Neural cell (in vitro differentiated cells): Measurements from ENCODE around the gene C1QTNF7. TPM values are rescaled to one million over a fixed set of nuclear protein-coding genes. Genes with fewer than 3 reads are reported as not detected.

Source experiments
- H2AFZ ChIP-seq: fragments of 200-600, 300-800 bp; sonication (generic), shearing (Covaris generic); 2 replicates; pipeline ENCODE4 v1.6.0; 2014; ENCODE audit warnings: low read depth, mild to moderate bottlenecking, antibody characterized with exemption, low read length, moderate library complexity
- H3F3A ChIP-seq: fragments of 200-600 bp; shearing (Covaris generic); 2 replicates; pipeline ENCODE4 v1.6.1; 2016; ENCODE audit warnings: mild to moderate bottlenecking, moderate library complexity, mixed read lengths, antibody characterized with exemption, low read length; ENCODE audit not compliant: insufficient read depth, poor library complexity, severe bottlenecking
- H3K27ac ChIP-seq: fragments of 200-600, 300-800 bp; sonication (generic), shearing (Covaris generic); 2 replicates; pipeline ENCODE4 v1.5.1; 2014; ENCODE audit warnings: mild to moderate bottlenecking, low read length, moderate library complexity
- H3K27me3 ChIP-seq: fragments of 300-800, 200-600 bp; sonication (generic), shearing (Covaris generic); 2 replicates; pipeline ENCODE4 v1.6.0; 2014; ENCODE audit warnings: mild to moderate bottlenecking, low read depth, low read length, moderate library complexity; ENCODE audit not compliant: insufficient read depth
- H3K36me3 ChIP-seq: fragments of 300-800, 200-600 bp; sonication (generic), shearing (Covaris generic); 2 replicates; pipeline ENCODE4 v1.5.1; 2014; ENCODE audit warnings: mild to moderate bottlenecking, antibody characterized with exemption, low read length, moderate library complexity; ENCODE audit not compliant: insufficient read depth
- H3K4me2 ChIP-seq: fragments of 300-800, 200-600 bp; sonication (generic), shearing (Covaris generic); 2 replicates; pipeline ENCODE4 v1.6.0; 2014; ENCODE audit warnings: mild to moderate bottlenecking, low read length
- H3K4me3 ChIP-seq: fragments of 300-800, 200-600 bp; sonication (generic), shearing (Covaris generic); 2 replicates; pipeline ENCODE4 v1.5.1; 2014; ENCODE audit warnings: mild to moderate bottlenecking, low read length, moderate library complexity
- H3K79me2 ChIP-seq: fragments of 200-600 bp; shearing (Covaris generic); replicated peaks from 2 replicates; pipeline ENCODE4 v1.6.0; 2014; ENCODE audit warnings: mild to moderate bottlenecking, low read length, moderate library complexity; ENCODE audit not compliant: insufficient read depth
- H3K9ac ChIP-seq: fragments of 300-800, 200-600 bp; sonication (generic), shearing (Covaris generic); 2 replicates; pipeline ENCODE4 v1.6.1; 2016; ENCODE audit warnings: mild to moderate bottlenecking, low read length, mixed read lengths
- H3K9me2 ChIP-seq: fragments of 200-600 bp; shearing (Covaris generic); 2 replicates; pipeline ENCODE4 v1.6.1; 2016; ENCODE audit warnings: mild to moderate bottlenecking, low read length, mixed read lengths; ENCODE audit not compliant: insufficient read depth
- H3K9me3 ChIP-seq: fragments of 200-600, 300-800 bp; sonication (generic), shearing (Covaris generic); 2 replicates; pipeline ENCODE4 v1.6.1; 2016; ENCODE audit warnings: mild to moderate bottlenecking, mixed run types, low read length, moderate library complexity, mixed read lengths
- H4K20me1 ChIP-seq: fragments of 200-600 bp; shearing (Covaris generic); 2 replicates; pipeline ENCODE4 v1.6.1; 2016; ENCODE audit warnings: mild to moderate bottlenecking, mixed run types; ENCODE audit not compliant: insufficient read depth
- EP300 ChIP-seq: fragments of 450-650 bp; conservative IDR thresholded peaks from 2 replicates; pipeline ENCODE4 v1.6.1; 2014; ENCODE audit warnings: antibody characterized with exemption, mild to moderate bottlenecking, moderate library complexity; ENCODE audit not compliant: poor library complexity, severe bottlenecking
- EZH2 ChIP-seq: fragments of 200-600, 300-800 bp; shearing (Covaris generic), sonication (generic); IDR thresholded peaks from 2 replicates; pipeline ENCODE4 v1.6.1; 2014; ENCODE audit warnings: antibody characterized with exemption, low read length, borderline replicate concordance, mild to moderate bottlenecking; ENCODE audit not compliant: insufficient read depth, poor library complexity, severe bottlenecking
- MXI1 ChIP-seq: fragments of 450-650 bp; conservative IDR thresholded peaks from 2 replicates; pipeline ENCODE4 v1.6.1; 2014; ENCODE audit warnings: antibody characterized with exemption, mild to moderate bottlenecking; ENCODE audit not compliant: poor library complexity, severe bottlenecking
- POLR2AphosphoS5 ChIP-seq: IDR thresholded peaks from 2 replicates; pipeline ENCODE4 v1.6.1; 2012
- RAD21 ChIP-seq: fragments of 450-650 bp; conservative IDR thresholded peaks from 2 replicates; pipeline ENCODE4 v1.6.1; 2014; ENCODE audit warnings: antibody characterized with exemption, mild to moderate bottlenecking, moderate library complexity
- SMC3 ChIP-seq: fragments of 450-650 bp; conservative IDR thresholded peaks from 2 replicates; pipeline ENCODE4 v1.6.1; 2014; ENCODE audit warnings: antibody characterized with exemption, mild to moderate bottlenecking, moderate library complexity; ENCODE audit not compliant: poor library complexity
- TAF1 ChIP-seq: IDR thresholded peaks from 2 replicates; pipeline ENCODE4 v1.6.1; 2012; ENCODE audit warnings: low read depth
- polyA plus RNA-seq: library from polyadenylated mRNA; depleted of rRNA; stranded (reverse); fragments of >200 nt; gene quantifications from 2 replicates; pipeline ENCODE4 v1.2.3, GENCODE V29; 2014
- TF ChIP-seq, protein P1 (sequence below): fragments of 450-650 bp; IDR thresholded peaks from 2 replicates; pipeline ENCODE4 v1.5.1; 2014; ENCODE audit warnings: antibody characterized with exemption, mild to moderate bottlenecking, moderate library complexity; ENCODE audit not compliant: poor library complexity, severe bottlenecking
- TF ChIP-seq, protein P2 (sequence below): IDR thresholded peaks from 2 replicates; pipeline ENCODE4 v1.6.1; 2012; ENCODE audit warnings: borderline replicate concordance

The C1QTNF7 gene
- polyA plus RNA-seq, 1 donor from 2014 or later, result not detected

DNA sequence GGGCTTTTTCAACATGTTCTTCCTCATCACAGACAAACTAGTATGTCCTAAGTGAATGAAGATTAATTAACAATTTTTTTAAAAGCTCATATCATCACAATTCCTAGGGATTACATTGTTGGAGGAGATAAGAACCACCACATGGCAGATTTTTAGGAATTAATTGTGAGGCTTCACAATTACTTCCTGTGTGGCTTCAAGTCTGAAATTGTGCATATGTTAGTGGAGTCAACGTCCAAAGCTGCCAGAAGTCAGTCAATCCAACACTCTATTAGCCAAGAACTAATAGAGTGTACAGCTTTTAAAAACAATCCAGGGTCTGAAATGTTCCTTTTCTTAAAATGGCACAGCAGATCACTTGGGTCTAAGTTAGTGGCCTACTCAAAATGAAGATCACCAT, 49.3 kb upstream of the C1QTNF7 start:
- H3K27me3 ChIP-seq, result no peaks in the 10 kb centered on the region
- H3F3A ChIP-seq, result no peaks in the 10 kb centered on the region
- H4K20me1 ChIP-seq, result no peaks in the 10 kb centered on the region
- no peak overlapping the region for H3K4me2 ChIP-seq
- TF ChIP-seq, protein P1, sequence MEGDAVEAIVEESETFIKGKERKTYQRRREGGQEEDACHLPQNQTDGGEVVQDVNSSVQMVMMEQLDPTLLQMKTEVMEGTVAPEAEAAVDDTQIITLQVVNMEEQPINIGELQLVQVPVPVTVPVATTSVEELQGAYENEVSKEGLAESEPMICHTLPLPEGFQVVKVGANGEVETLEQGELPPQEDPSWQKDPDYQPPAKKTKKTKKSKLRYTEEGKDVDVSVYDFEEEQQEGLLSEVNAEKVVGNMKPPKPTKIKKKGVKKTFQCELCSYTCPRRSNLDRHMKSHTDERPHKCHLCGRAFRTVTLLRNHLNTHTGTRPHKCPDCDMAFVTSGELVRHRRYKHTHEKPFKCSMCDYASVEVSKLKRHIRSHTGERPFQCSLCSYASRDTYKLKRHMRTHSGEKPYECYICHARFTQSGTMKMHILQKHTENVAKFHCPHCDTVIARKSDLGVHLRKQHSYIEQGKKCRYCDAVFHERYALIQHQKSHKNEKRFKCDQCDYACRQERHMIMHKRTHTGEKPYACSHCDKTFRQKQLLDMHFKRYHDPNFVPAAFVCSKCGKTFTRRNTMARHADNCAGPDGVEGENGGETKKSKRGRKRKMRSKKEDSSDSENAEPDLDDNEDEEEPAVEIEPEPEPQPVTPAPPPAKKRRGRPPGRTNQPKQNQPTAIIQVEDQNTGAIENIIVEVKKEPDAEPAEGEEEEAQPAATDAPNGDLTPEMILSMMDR, result no peak
- no peak for TF ChIP-seq SMC3
- TF ChIP-seq EP300, result no peak
- no peak for TF ChIP-seq MXI1
- no peak for TF ChIP-seq POLR2AphosphoS5
- no peak for TF ChIP-seq TAF1
- TF ChIP-seq EZH2, result no peak
- no peaks in the 10 kb centered on the region for H3K79me2 ChIP-seq
- no peaks in the 10 kb centered on the region for H3K9me3 ChIP-seq
- no peaks in the 10 kb centered on the region for H3K36me3 ChIP-seq
- H3K9ac ChIP-seq, result no peak overlapping the region
- no peak overlapping the region for H2AFZ ChIP-seq
- no peak overlapping the region for H3K4me3 ChIP-seq
- no peaks in the 10 kb centered on the region for H3K9me2 ChIP-seq
- H3K27ac ChIP-seq, result no peak overlapping the region

DNA sequence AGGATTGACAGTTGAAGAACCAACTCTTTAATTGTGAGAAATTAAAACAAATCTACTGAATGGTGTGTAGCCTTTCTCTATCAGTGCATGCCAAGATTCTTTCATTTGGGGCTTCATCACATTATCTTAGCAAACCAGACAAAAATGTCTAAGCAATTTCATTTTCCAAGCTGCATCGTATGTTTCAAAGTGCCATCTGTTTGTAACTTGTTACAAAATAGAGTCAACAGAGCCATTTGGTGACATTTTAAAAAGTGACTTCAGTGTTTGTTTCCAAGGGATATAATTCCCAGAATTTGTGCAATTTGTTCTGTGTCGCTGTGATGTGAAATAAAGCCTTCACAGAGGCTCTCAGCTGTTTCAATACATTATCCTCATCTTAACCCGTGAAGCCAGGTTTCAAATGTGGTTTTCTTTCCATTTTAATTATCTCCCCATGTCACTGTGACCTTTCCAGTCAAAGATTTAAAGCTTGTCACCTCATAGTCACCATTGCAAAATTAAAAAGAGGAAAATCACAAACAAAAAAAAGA, 46.0 kb upstream of the C1QTNF7 start:
- H2AFZ ChIP-seq, result no peak overlapping the region
- no peak overlapping the region for H3K27ac ChIP-seq
- no peaks in the 10 kb centered on the region for H3K9me2 ChIP-seq
- no peaks in the 10 kb centered on the region for H3K36me3 ChIP-seq
- no peaks in the 10 kb centered on the region for H4K20me1 ChIP-seq
- no peak for TF ChIP-seq SMC3
- TF ChIP-seq TAF1, result no peak
- TF ChIP-seq, protein P2, sequence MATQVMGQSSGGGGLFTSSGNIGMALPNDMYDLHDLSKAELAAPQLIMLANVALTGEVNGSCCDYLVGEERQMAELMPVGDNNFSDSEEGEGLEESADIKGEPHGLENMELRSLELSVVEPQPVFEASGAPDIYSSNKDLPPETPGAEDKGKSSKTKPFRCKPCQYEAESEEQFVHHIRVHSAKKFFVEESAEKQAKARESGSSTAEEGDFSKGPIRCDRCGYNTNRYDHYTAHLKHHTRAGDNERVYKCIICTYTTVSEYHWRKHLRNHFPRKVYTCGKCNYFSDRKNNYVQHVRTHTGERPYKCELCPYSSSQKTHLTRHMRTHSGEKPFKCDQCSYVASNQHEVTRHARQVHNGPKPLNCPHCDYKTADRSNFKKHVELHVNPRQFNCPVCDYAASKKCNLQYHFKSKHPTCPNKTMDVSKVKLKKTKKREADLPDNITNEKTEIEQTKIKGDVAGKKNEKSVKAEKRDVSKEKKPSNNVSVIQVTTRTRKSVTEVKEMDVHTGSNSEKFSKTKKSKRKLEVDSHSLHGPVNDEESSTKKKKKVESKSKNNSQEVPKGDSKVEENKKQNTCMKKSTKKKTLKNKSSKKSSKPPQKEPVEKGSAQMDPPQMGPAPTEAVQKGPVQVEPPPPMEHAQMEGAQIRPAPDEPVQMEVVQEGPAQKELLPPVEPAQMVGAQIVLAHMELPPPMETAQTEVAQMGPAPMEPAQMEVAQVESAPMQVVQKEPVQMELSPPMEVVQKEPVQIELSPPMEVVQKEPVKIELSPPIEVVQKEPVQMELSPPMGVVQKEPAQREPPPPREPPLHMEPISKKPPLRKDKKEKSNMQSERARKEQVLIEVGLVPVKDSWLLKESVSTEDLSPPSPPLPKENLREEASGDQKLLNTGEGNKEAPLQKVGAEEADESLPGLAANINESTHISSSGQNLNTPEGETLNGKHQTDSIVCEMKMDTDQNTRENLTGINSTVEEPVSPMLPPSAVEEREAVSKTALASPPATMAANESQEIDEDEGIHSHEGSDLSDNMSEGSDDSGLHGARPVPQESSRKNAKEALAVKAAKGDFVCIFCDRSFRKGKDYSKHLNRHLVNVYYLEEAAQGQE, result no peak
- no peaks in the 10 kb centered on the region for H3K9me3 ChIP-seq
- H3K79me2 ChIP-seq, result no peaks in the 10 kb centered on the region
- H3K9ac ChIP-seq, result no peak overlapping the region
- no peak overlapping the region for H3K4me3 ChIP-seq
- H3K4me2 ChIP-seq, result no peak overlapping the region
- H3F3A ChIP-seq, result no peaks in the 10 kb centered on the region
- no peaks in the 10 kb centered on the region for H3K27me3 ChIP-seq

DNA sequence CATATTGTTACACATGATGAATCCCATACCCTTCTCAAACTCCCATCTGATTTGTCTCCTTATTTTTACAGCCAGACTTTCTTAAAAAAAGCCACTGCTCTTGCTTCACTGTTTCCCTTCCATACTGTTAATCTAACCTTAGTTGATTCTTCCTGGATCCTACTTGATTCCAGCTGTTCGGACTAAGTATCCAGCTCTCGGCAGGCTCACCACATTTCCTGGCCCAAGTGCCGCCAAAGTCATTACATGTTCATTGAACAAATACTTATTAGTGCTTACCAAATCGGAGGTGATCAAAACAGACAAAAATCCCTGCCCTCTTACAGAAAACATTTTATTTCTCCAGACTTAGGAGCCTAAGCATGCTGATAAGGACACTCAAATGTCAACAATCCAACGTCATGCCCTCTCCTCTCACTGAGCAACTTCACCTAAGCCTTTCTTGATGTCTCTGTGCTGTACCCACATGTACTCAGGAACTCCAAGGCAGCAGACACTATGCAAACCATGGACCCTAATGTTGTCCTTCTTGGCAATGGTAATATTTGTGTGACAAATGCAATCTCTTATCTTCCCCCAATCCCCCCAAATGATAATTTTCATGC, 45.1 kb upstream of the C1QTNF7 start:
- H3K9me2 ChIP-seq, result no peaks in the 10 kb centered on the region
- no peak for TF ChIP-seq RAD21
- TF ChIP-seq EP300, result no peak
- no peak for TF ChIP-seq MXI1
- H3K4me2 ChIP-seq, result no peak overlapping the region
- H4K20me1 ChIP-seq, result no peaks in the 10 kb centered on the region
- H3K9ac ChIP-seq, result no peak overlapping the region
- no peaks in the 10 kb centered on the region for H3F3A ChIP-seq
- H3K79me2 ChIP-seq, result no peaks in the 10 kb centered on the region
- H3K27ac ChIP-seq, result no peak overlapping the region
- no peak overlapping the region for H2AFZ ChIP-seq
- no peaks in the 10 kb centered on the region for H3K36me3 ChIP-seq
- no peaks in the 10 kb centered on the region for H3K9me3 ChIP-seq
- H3K4me3 ChIP-seq, result no peak overlapping the region
- no peaks in the 10 kb centered on the region for H3K27me3 ChIP-seq
